GM18909 (cell line): ENCODE results near the gene VPS16.

ENCODE experiments used
- ATAC-seq: cut with Tn5 transposase; IDR thresholded peaks from one replicate; pipeline ENCODE4 v1.9.1; 2021; ENCODE audit warnings: mild to moderate bottlenecking; ENCODE audit not compliant: unreplicated experiment, poor library complexity

The VPS16 gene

GRCh38 chr20:2865630-2866029 is 25.1 kb downstream of the VPS16 start:
- no peak for ATAC-seq

- ATAC-seq, result no peak
Measured at GRCh38 chr20:2866236-2866635, 25.7 kb downstream of the VPS16 start.

GRCh38 chr20:2867081-2867864 is 26.7 kb downstream of the VPS16 start:
- ATAC-seq, result no peak

GRCh38 chr20:2869381-2869780 is 28.8 kb downstream of the VPS16 start:
- no peak for ATAC-seq

GRCh38 chr20:2871111-2871465 is 30.5 kb downstream of the VPS16 start:
- no peak for ATAC-seq

- ATAC-seq, result no peak
Measured at GRCh38 chr20:2871661-2872458, 31.3 kb downstream of the VPS16 start.

GRCh38 chr20:2872459-2873009 is 32.0 kb downstream of the VPS16 start:
- peak; percentile 14 for ATAC-seq

GRCh38 chr20:2873010-2873746 is 32.6 kb downstream of the VPS16 start, which contains the start of gene PTPRA:
TSS of gene PTPRA (plus strand) at chr20:2873481. CDS start at chr20:2964278, 90,797 bp downstream.
- ATAC-seq, result peak; percentile 88

GRCh38 chr20:2873747-2874041 is 33.1 kb downstream of the VPS16 start:
- peak; percentile 39 for ATAC-seq

- ATAC-seq, result no peak
Measured at GRCh38 chr20:2874456-2874855, 33.9 kb downstream of the VPS16 start.

- ATAC-seq, result no peak
Measured at GRCh38 chr20:2875690-2876203, 35.2 kb downstream of the VPS16 start.

GRCh38 chr20:2878515-2878914 is 38.0 kb downstream of the VPS16 start:
- no peak for ATAC-seq

GRCh38 chr20:2879146-2879545 is 38.6 kb downstream of the VPS16 start:
- no peak for ATAC-seq

- ATAC-seq, result no peak
Measured at GRCh38 chr20:2880650-2881049, 40.1 kb downstream of the VPS16 start.

- ATAC-seq, result no peak
Measured at GRCh38 chr20:2883726-2884637, 43.4 kb downstream of the VPS16 start.

- ATAC-seq, result no peak
Measured at GRCh38 chr20:2887715-2888114, 47.2 kb downstream of the VPS16 start.

GRCh38 chr20:2888224-2888955 is 47.8 kb downstream of the VPS16 start:
- no peak for ATAC-seq

- no peak for ATAC-seq
Measured at GRCh38 chr20:2889209-2889608, 48.7 kb downstream of the VPS16 start.

- ATAC-seq, result no peak
Measured at GRCh38 chr20:2889797-2890196, 49.3 kb downstream of the VPS16 start.
